MM.1S (cell line): Measurements from ENCODE around the gene NR0B2.

ENCODE experiments used
- DNase-seq: peaks from one replicate; pipeline ENCODE4 v3.0.0-alpha.2; 2015
- H2AFZ ChIP-seq: fragments of 300-600 bp; sonication (generic); 2 replicates; pipeline ENCODE4 v1.6.0; 2016; ENCODE audit warnings: antibody characterized with exemption, low read length
- H3F3A ChIP-seq: fragments of 300-600 bp; sonication (generic); 2 replicates; pipeline ENCODE4 v1.6.1; 2016; ENCODE audit warnings: mild to moderate bottlenecking, antibody characterized with exemption, low read length, moderate library complexity, mixed read lengths; ENCODE audit not compliant: insufficient read depth
- H3K27ac ChIP-seq: fragments of 300-600 bp; sonication (generic); 2 replicates; pipeline ENCODE4 v1.5.1; 2016; ENCODE audit warnings: mild to moderate bottlenecking, low read length
- H3K27me3 ChIP-seq: fragments of 300-600 bp; sonication (generic); replicated peaks from 2 replicates; pipeline ENCODE4 v1.6.0; 2016; ENCODE audit warnings: low read length; ENCODE audit not compliant: insufficient read depth
- H3K36me3 ChIP-seq: fragments of 300-600 bp; sonication (generic); replicated peaks from 2 replicates; pipeline ENCODE4 v1.6.1; 2016; ENCODE audit warnings: mild to moderate bottlenecking, low read length, mixed read lengths; ENCODE audit not compliant: insufficient read depth
- H3K4me1 ChIP-seq: fragments of 300-600 bp; sonication (generic); 2 replicates; pipeline ENCODE4 v1.6.1; 2016; ENCODE audit warnings: low read length, mixed read lengths
- H3K4me2 ChIP-seq: fragments of 300-600 bp; sonication (generic); 2 replicates; pipeline ENCODE4 v1.6.0; 2016; ENCODE audit warnings: low read depth, low read length
- H3K4me3 ChIP-seq: fragments of 300-600 bp; sonication (generic); 2 replicates; pipeline ENCODE4 v1.5.1; 2016; ENCODE audit warnings: low read length, mixed read lengths
- H3K79me2 ChIP-seq: fragments of 300-600 bp; sonication (generic); 2 replicates; pipeline ENCODE4 v1.6.1; 2016; ENCODE audit warnings: mixed run types, low read length, mixed read lengths
- H3K9ac ChIP-seq: fragments of 300-600 bp; sonication (generic); 2 replicates; pipeline ENCODE4 v1.6.1; 2016; ENCODE audit warnings: low read length, mixed read lengths
- H3K9me2 ChIP-seq: fragments of 300-600 bp; sonication (generic); replicated peaks from 2 replicates; pipeline ENCODE4 v1.6.1; 2016; ENCODE audit warnings: mild to moderate bottlenecking, low read length, mixed read lengths; ENCODE audit not compliant: insufficient read depth
- H3K9me3 ChIP-seq: fragments of 300-600 bp; sonication (generic); replicated peaks from 2 replicates; pipeline ENCODE4 v1.6.1; 2016; ENCODE audit warnings: mild to moderate bottlenecking, low read length, mixed read lengths; ENCODE audit not compliant: insufficient read depth
- H4K20me1 ChIP-seq: fragments of 300-600 bp; sonication (generic); 2 replicates; pipeline ENCODE4 v1.6.1; 2016; ENCODE audit warnings: mild to moderate bottlenecking, low read length, moderate library complexity, mixed read lengths; ENCODE audit not compliant: insufficient read depth
- EZH2 ChIP-seq: fragments of 300-600 bp; sonication (generic); optimal IDR thresholded peaks from 2 replicates; pipeline ENCODE3; 2017; ENCODE audit warnings: low read depth, mild to moderate bottlenecking, antibody characterized with exemption, low read length, mixed read lengths
- EZH2phosphoT487 ChIP-seq: fragments of 300-600 bp; sonication (generic); IDR thresholded peaks from 2 replicates; pipeline ENCODE4 v1.6.1; 2018; ENCODE audit warnings: antibody characterized with exemption, low read length
- TF ChIP-seq, protein P1 (sequence below): fragments of 300-600 bp; sonication (generic); IDR thresholded peaks from 2 replicates; pipeline ENCODE4 v1.5.1; 2016; ENCODE audit warnings: antibody characterized with exemption, low read length, mixed read lengths

Gene NR0B2

DNA sequence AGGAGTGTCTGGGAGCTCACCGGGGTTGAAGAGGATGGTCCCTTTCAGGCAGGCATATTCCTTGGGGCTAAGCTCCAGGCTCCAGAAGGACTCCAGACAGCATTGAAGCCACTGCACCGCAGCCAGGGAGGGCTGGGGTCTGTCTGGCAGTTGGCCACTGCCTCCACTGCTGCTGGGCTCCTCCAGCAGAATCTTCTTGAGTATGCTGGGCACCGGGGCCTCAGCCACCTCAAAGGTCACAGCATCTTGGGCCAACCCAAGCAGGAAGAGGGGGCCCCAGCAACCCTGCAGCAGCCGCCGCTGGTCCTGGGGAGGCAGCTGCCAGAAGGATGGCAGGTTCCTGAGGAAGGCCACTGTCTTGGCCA, 404 bp downstream of the NR0B2 start:
- Histone ChIP-seq H3F3A (no peaks in the 10 kb centered on the region), H3K4me1 (no peaks in the 10 kb centered on the region), H3K9me3 (no peaks in the 10 kb centered on the region), H3K9ac (no peak overlapping the region), H3K36me3 (no peaks in the 10 kb centered on the region), H3K27ac (no peak overlapping the region), H3K79me2 (no peaks in the 10 kb centered on the region), H4K20me1 (no peaks in the 10 kb centered on the region), H2AFZ (no peak overlapping the region), H3K4me2 (no peak overlapping the region), H3K27me3 (no peaks in the 10 kb centered on the region; the same call in 1 of the 2 replicates), H3K9me2 (no peaks in the 10 kb centered on the region), H3K4me3 (no peak overlapping the region)
- TF ChIP-seq, protein P1, sequence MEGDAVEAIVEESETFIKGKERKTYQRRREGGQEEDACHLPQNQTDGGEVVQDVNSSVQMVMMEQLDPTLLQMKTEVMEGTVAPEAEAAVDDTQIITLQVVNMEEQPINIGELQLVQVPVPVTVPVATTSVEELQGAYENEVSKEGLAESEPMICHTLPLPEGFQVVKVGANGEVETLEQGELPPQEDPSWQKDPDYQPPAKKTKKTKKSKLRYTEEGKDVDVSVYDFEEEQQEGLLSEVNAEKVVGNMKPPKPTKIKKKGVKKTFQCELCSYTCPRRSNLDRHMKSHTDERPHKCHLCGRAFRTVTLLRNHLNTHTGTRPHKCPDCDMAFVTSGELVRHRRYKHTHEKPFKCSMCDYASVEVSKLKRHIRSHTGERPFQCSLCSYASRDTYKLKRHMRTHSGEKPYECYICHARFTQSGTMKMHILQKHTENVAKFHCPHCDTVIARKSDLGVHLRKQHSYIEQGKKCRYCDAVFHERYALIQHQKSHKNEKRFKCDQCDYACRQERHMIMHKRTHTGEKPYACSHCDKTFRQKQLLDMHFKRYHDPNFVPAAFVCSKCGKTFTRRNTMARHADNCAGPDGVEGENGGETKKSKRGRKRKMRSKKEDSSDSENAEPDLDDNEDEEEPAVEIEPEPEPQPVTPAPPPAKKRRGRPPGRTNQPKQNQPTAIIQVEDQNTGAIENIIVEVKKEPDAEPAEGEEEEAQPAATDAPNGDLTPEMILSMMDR: no peak
- TF ChIP-seq EZH2phosphoT487: no peak
- no peak for TF ChIP-seq EZH2
- DNase-seq: no peak

DNA sequence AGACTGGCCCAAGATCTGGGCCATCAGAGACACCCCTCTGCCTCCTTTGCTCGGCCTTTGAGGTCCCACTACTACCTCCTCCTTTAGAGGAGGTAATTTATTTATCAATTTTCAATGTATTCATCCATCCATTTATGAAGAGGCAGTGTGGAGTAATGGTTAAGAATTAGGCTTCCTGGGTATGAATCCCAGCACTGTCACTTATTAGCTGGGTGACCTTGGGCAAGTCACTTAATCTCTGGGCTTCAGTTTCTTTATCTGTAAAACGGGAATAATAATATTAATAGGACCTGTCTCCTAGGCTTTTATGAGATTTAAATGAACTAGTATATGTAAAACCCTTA, 1.7 kb downstream of the NR0B2 start:
- H3K9ac ChIP-seq: no peak overlapping the region

DNA sequence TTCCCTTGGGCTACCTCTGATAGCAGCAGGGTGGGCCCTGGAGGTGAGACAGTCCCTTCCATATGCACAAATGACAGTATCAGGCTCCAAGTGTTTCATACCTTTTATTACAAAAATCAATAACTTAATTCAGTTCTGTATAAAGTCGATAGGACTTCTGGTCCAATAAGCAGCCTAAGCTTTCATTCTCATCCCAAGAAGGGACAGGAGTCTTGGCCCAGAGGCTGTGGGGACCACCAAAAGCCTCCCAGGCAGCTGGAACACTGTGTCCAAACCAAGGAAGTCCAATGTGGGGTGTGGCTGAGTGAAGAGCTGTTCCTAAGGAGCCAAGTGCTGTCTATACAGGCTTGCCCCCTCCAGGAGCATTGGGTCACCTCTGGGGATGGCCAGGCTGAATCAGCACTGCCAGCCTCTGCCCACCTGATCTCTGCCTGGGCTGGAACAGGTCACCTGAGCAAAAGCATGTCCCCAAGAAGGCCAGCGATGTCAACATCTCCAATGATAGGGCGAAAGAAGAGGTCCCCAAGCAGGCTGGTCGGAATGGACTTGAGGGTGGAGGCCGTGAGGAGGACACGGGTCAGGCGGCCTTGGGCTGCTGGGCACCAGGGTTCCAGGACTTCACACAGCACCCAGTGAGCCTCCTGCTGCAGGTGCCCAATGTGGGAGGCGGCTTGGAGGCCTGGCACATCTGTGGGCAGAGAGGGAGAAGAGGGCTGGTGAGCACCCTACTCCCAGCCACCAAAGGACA, 2.2 kb downstream of the NR0B2 start:
- H3K9ac ChIP-seq: no peak overlapping the region
- TF ChIP-seq EZH2: no peak
- TF ChIP-seq, protein P1: no peak
- no peak for TF ChIP-seq EZH2phosphoT487
- no peaks in the 10 kb centered on the region for H3K79me2 ChIP-seq
- no peak overlapping the region for H3K27ac ChIP-seq
- H3K4me1 ChIP-seq: no peaks in the 10 kb centered on the region
- no peaks in the 10 kb centered on the region for H3F3A ChIP-seq
- no peaks in the 10 kb centered on the region; the same call in none of the 2 replicates for H3K27me3 ChIP-seq
- H3K4me3 ChIP-seq: no peak overlapping the region
- H3K9me3 ChIP-seq: no peaks in the 10 kb centered on the region
- H3K9me2 ChIP-seq: no peaks in the 10 kb centered on the region
- DNase-seq: no peak
- no peaks in the 10 kb centered on the region for H4K20me1 ChIP-seq
- H2AFZ ChIP-seq: no peak overlapping the region
- no peak overlapping the region for H3K4me2 ChIP-seq
- no peaks in the 10 kb centered on the region for H3K36me3 ChIP-seq

More for the DNA sequence above, 1.7 kb downstream of the NR0B2 start:
- Histone ChIP-seq H2AFZ (no peak overlapping the region), H3K4me2 (no peak overlapping the region), H3K27ac (no peak overlapping the region), H3K4me3 (no peak overlapping the region), H3K4me1 (no peaks in the 10 kb centered on the region), H3K36me3 (no peaks in the 10 kb centered on the region), H3K79me2 (no peaks in the 10 kb centered on the region), H4K20me1 (no peaks in the 10 kb centered on the region), H3K27me3 (no peaks in the 10 kb centered on the region; the same call in none of the 2 replicates), H3K9me3 (no peaks in the 10 kb centered on the region), H3F3A (no peaks in the 10 kb centered on the region), H3K9me2 (no peaks in the 10 kb centered on the region)
- DNase-seq: no peak
- TF ChIP-seq EZH2phosphoT487: no peak
- TF ChIP-seq, protein P1: no peak
